ENCODE data around the gene SLC6A18. TPM values are rescaled to one million over a fixed set of nuclear protein-coding genes. Genes with fewer than 3 reads are reported as not detected.

SLC6A18 gene
- polyA plus RNA-seq, 1 donor (not counting 4 experiments of a cell fraction or from before 2014, with no cell fraction given) = not detected

DNA sequence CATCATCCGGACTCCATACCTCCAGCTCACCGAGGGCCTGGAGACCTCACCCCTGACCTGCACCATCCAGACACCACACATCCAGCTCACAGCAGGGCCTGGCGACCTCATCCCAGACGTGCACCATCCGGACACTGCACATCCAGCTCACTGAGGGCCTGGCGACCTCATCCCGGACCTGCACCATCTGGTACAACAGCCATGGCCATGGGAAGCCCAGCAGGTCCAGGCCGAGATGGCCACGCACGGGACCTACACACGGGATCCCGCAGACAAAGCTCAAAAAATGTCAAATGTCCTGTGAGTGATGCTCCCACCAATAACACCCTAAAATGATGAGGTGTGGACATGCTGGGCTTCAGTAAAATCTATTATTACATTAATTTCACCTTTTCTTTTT is 60.0 kb downstream of the SLC6A18 start:
- DNase-seq (ENCODE audit: low read depth, low spot score) (no peak), FAIRE-seq (no peak)
- Histone ChIP-seq H3K27ac (ENCODE audit: control insufficient read depth, insufficient read depth, low read length) (no peak overlapping the region), H3K36me3 (ENCODE audit: control insufficient read depth in 2 of 2, extremely low read depth in 1 of 2, insufficient read depth in 2 of 2, low read length in 2 of 2) (no peaks in the 10 kb centered on the region), H3K79me2 (ENCODE audit: control insufficient read depth, insufficient read depth, low read length) (no peaks in the 10 kb centered on the region), H3K4me1 (ENCODE audit: control insufficient read depth, extremely low read depth, insufficient read depth, low read length) (no peaks in the 10 kb centered on the region), H3K4me2 (ENCODE audit: control insufficient read depth, extremely low read depth, insufficient read depth, low read depth, low read length) (no peak overlapping the region), H3K9me1 (ENCODE audit: control insufficient read depth, extremely low read depth, insufficient read depth, low read length) (no peaks in the 10 kb centered on the region), H2AFZ (ENCODE audit: control insufficient read depth, low read length) (no peak overlapping the region), H3K9me3 (ENCODE audit: control insufficient read depth, low read depth, low read length) (peaks cover 3% of the 10 kb centered on the region), H4K20me1 (ENCODE audit: control insufficient read depth, extremely low read depth, insufficient read depth, low read length) (no peaks in the 10 kb centered on the region), H3K4me3 (ENCODE audit: control insufficient read depth in 2 of 3, extremely low read depth in 1 of 3, insufficient read depth in 2 of 3, low read depth in 1 of 3, low read length in 3 of 3) (no peak overlapping the region), H3K27me3 (ENCODE audit: control insufficient read depth, extremely low read depth, insufficient read depth, low read length) (no peaks in the 10 kb centered on the region), H3K9ac (ENCODE audit: control insufficient read depth, extremely low read depth, insufficient read depth, low read length) (no peak overlapping the region)
- TF ChIP-seq, protein P1, sequence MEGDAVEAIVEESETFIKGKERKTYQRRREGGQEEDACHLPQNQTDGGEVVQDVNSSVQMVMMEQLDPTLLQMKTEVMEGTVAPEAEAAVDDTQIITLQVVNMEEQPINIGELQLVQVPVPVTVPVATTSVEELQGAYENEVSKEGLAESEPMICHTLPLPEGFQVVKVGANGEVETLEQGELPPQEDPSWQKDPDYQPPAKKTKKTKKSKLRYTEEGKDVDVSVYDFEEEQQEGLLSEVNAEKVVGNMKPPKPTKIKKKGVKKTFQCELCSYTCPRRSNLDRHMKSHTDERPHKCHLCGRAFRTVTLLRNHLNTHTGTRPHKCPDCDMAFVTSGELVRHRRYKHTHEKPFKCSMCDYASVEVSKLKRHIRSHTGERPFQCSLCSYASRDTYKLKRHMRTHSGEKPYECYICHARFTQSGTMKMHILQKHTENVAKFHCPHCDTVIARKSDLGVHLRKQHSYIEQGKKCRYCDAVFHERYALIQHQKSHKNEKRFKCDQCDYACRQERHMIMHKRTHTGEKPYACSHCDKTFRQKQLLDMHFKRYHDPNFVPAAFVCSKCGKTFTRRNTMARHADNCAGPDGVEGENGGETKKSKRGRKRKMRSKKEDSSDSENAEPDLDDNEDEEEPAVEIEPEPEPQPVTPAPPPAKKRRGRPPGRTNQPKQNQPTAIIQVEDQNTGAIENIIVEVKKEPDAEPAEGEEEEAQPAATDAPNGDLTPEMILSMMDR (optimal IDR thresholded peaks at IDR 0.05 in 1 of 3, IDR thresholded peaks at IDR 0.05 in 1 of 3, conservative IDR thresholded peaks at IDR 0.05 in 1 of 3; ENCODE audit: extremely low read depth in 1 of 3, insufficient read depth in 2 of 3, low read length in 3 of 3) = no peak
- no peak for TF ChIP-seq EZH2 (IDR thresholded peaks at IDR 0.05; ENCODE audit: low read length)
- dilution Hi-C loops (cut with MboI; ENCODE audit: extremely low pct_ligation_motif_present, low sequenced_read_pairs) = no loop called here

DNA sequence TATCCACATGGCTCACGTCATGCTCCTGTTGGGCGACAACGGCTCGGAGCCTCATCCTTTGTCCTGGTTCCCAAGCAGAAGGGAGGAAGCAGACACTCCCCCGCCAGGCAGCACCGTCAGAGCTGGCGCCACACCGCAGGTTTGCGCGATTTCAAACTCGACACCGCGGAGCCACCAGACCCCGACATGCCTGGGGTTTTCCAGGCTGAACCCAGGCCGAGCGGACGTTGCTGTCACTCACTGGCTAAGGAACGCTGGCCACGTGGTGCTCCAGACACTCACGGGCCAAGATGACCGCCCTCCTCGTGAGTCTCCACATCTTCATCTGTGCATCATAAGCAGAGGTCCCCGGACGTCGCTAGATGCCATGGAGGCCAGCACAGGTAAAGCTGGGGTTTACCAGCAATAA is 60.7 kb downstream of the SLC6A18 start:
- FAIRE-seq (no peak), DNase-seq (ENCODE audit: low read depth, low spot score) (no peak)
- Histone ChIP-seq H3K36me3 (ENCODE audit: control insufficient read depth in 2 of 2, extremely low read depth in 1 of 2, insufficient read depth in 2 of 2, low read length in 2 of 2) (no peaks in the 10 kb centered on the region), H3K27ac (ENCODE audit: control insufficient read depth, insufficient read depth, low read length) (no peak overlapping the region), H3K9me3 (ENCODE audit: control insufficient read depth, low read depth, low read length) (peaks cover 3% of the 10 kb centered on the region), H3K9ac (ENCODE audit: control insufficient read depth, extremely low read depth, insufficient read depth, low read length) (no peak overlapping the region), H3K9me1 (ENCODE audit: control insufficient read depth, extremely low read depth, insufficient read depth, low read length) (no peaks in the 10 kb centered on the region), H3K27me3 (ENCODE audit: control insufficient read depth, extremely low read depth, insufficient read depth, low read length) (no peaks in the 10 kb centered on the region), H2AFZ (ENCODE audit: control insufficient read depth, low read length) (no peak overlapping the region), H3K4me3 (ENCODE audit: control insufficient read depth in 2 of 3, extremely low read depth in 1 of 3, insufficient read depth in 2 of 3, low read depth in 1 of 3, low read length in 3 of 3) (no peak overlapping the region), H3K4me2 (ENCODE audit: control insufficient read depth, extremely low read depth, insufficient read depth, low read depth, low read length) (no peak overlapping the region), H4K20me1 (ENCODE audit: control insufficient read depth, extremely low read depth, insufficient read depth, low read length) (no peaks in the 10 kb centered on the region), H3K4me1 (ENCODE audit: control insufficient read depth, extremely low read depth, insufficient read depth, low read length) (no peaks in the 10 kb centered on the region), H3K79me2 (ENCODE audit: control insufficient read depth, insufficient read depth, low read length) (no peaks in the 10 kb centered on the region)
- TF ChIP-seq, protein P1 (optimal IDR thresholded peaks at IDR 0.05 in 1 of 3, IDR thresholded peaks at IDR 0.05 in 1 of 3, conservative IDR thresholded peaks at IDR 0.05 in 1 of 3; ENCODE audit: extremely low read depth in 1 of 3, insufficient read depth in 2 of 3, low read length in 3 of 3) = no peak
- TF ChIP-seq EZH2 (IDR thresholded peaks at IDR 0.05; ENCODE audit: low read length) = no peak
- dilution Hi-C loops (cut with MboI; ENCODE audit: extremely low pct_ligation_motif_present, low sequenced_read_pairs) = no loop called here
